GM19395 (cell line): Measurements from ENCODE around the gene TTC17.

Experiments used
- ATAC-seq: cut with Tn5 transposase; IDR thresholded peaks from one replicate; pipeline ENCODE4 v1.9.1; 2021; ENCODE audit warnings: mild to moderate bottlenecking, moderate library complexity; ENCODE audit not compliant: unreplicated experiment

TTC17 gene

GRCh38 chr11:43518408-43519160, 159.9 kb downstream of the TTC17 start:
- no peak for ATAC-seq

- ATAC-seq: no peak
Measured at GRCh38 chr11:43521471-43521870, 162.8 kb downstream of the TTC17 start.

GRCh38 chr11:43523632-43524031, 164.9 kb downstream of the TTC17 start:
- ATAC-seq: no peak

- ATAC-seq: no peak
Measured at GRCh38 chr11:43532041-43532440, 173.3 kb downstream of the TTC17 start.

- no peak for ATAC-seq
Measured at GRCh38 chr11:43537833-43538615, 179.3 kb downstream of the TTC17 start.

GRCh38 chr11:43541993-43542392, 183.3 kb downstream of the TTC17 start:
- ATAC-seq: no peak

GRCh38 chr11:43542750-43543712, 184.3 kb downstream of the TTC17 start:
- ATAC-seq: no peak
